COR-L47 (cell line): Measurements from ENCODE around the gene OR8B3.

Source experiments
- DNase-seq: peaks from one replicate; lab custom pipeline; 2025; lab: John Stamatoyannopoulos, UW

Gene OR8B3

GRCh38 chr11:124359566-124359965 lies 39.3 kb downstream of the OR8B3 start:
- DNase-seq, result no peak

GRCh38 chr11:124346311-124346955 lies 52.4 kb downstream of the OR8B3 start:
- DNase-seq, result no peak
